Islet precursor cell (in vitro differentiated cells): ENCODE data around the gene PYGB.
"Not testable (repeated sequence)": the region's sequence is repeated elsewhere in the genome, so short reads cannot be mapped to it uniquely, and the experiment has no call there.

Experiments
- DNase-seq: peaks from one replicate; pipeline ENCODE4 v3.0.0-alpha.2; 2018

PYGB gene

GRCh38 chr20:25296094-25297093 lies 48.5 kb downstream of the PYGB start:
- no peak for DNase-seq

GRCh38 chr20:25297141-25297905 lies 49.4 kb downstream of the PYGB start:
- no peak for DNase-seq

- peak; percentile 71 for DNase-seq
Observed at GRCh38 chr20:25299806-25300205, 51.9 kb downstream of the PYGB start.

- peak; percentile 71 for DNase-seq
Observed at GRCh38 chr20:25300496-25301170, 52.7 kb downstream of the PYGB start.

GRCh38 chr20:25301357-25301920 lies 53.6 kb downstream of the PYGB start:
- no peak for DNase-seq

- DNase-seq: no peak
Observed at GRCh38 chr20:25302596-25302995, 54.7 kb downstream of the PYGB start.

GRCh38 chr20:25303292-25304024 lies 55.6 kb downstream of the PYGB start:
- DNase-seq: no peak

- no peak for DNase-seq
Observed at GRCh38 chr20:25304025-25304549, 56.2 kb downstream of the PYGB start.

GRCh38 chr20:25306991-25307903 lies 59.4 kb downstream of the PYGB start:
- DNase-seq: no peak

- no peak for DNase-seq
Observed at GRCh38 chr20:25308083-25308491, 60.2 kb downstream of the PYGB start.

- DNase-seq: no peak
Observed at GRCh38 chr20:25308671-25309394, 60.9 kb downstream of the PYGB start.

GRCh38 chr20:25309395-25310267 lies 61.7 kb downstream of the PYGB start:
- peak; percentile 91 for DNase-seq

- DNase-seq: peak; percentile 97
Observed at GRCh38 chr20:25310268-25310920, 62.5 kb downstream of the PYGB start.

- DNase-seq: peak; percentile 79
Observed at GRCh38 chr20:25310921-25311728, 63.2 kb downstream of the PYGB start.

GRCh38 chr20:25312716-25313115 lies 64.8 kb downstream of the PYGB start:
- DNase-seq: not testable (repeated sequence)

GRCh38 chr20:25313593-25313992 lies 65.7 kb downstream of the PYGB start:
- DNase-seq: no peak
